AG04450 (cell line): ENCODE measurements around the gene YBX1. TPM values are rescaled to one million over a fixed set of nuclear protein-coding genes. Genes with fewer than 3 reads are reported as not detected.

Experiments used
- CTCF ChIA-PET: fragments of 300-600, 350-600 bp; formaldehyde crosslinking; extraction: SDS; loops from one replicate; lab custom pipeline; 2022; ENCODE audit warnings: antibody characterized with exemption, inconsistent platforms; lab: Charles Lee
- POLR2A ChIA-PET: fragments of 350-600 bp; formaldehyde crosslinking; extraction: SDS; loops from one replicate; lab custom pipeline; 2021; ENCODE audit warnings: antibody characterized with exemption, inconsistent platforms; lab: Yijun Ruan, JAX
- DNase-seq: peaks from one replicate; pipeline ENCODE4 v3.0.0-alpha.2; 2011; ENCODE audit warnings: low read depth, low spot score
- H3K27ac ChIP-seq: one replicate; pipeline ENCODE4 v1.5.1; 2012; ENCODE audit warnings: low read depth, low read length, control low read depth
- H3K27me3 ChIP-seq: one replicate; pipeline ENCODE4 v1.6.0; 2012; ENCODE audit warnings: low read length; ENCODE audit not compliant: control insufficient read depth, insufficient read depth
- H3K4me3 ChIP-seq: 2 replicates; pipeline ENCODE4 v1.5.1; 2011; ENCODE audit warnings: mild to moderate bottlenecking, low read depth, low read length, control low read depth
- H3K9me3 ChIP-seq: 2 replicates; pipeline ENCODE4 v1.5.1; 2012; ENCODE audit warnings: low read length; ENCODE audit not compliant: control insufficient read depth, insufficient read depth
- CTCF ChIP-seq: IDR thresholded peaks from 2 replicates; pipeline ENCODE4 v1.5.1; 2011; ENCODE audit warnings: low read depth, low read length, control low read depth, inconsistent platforms
- polyA plus RNA-seq: library from polyadenylated mRNA; depleted of rRNA; stranded (reverse); fragments of >200 nt; gene quantifications from 2 replicates; pipeline ENCODE4 v1.2.3, GENCODE V29; 2011

YBX1 gene
- polyA plus RNA-seq, 1 experiment = 636 TPM

GRCh38 chr1:42657981-42658876 lies 24.0 kb upstream of the YBX1 start, which contains the start of gene PPIH:
Gene PPIH (plus strand): TSS chr1:42658423. CDS start chr1:42658447, 24 bp downstream.
- peak; percentile 36; the same call in 1 of the 2 replicates for TF ChIP-seq CTCF
- H3K27ac ChIP-seq = peak within 1 kb of the TSS; percentile 57
- H3K27me3 ChIP-seq = peaks cover 4% of the 10 kb centered on the region
- H3K4me3 ChIP-seq = peak within 1 kb of the TSS; percentile 96
- ChIA-PET POLR2A (interaction anchor here (0.6 to 2.0 kb wide), 2 partner anchors 24 to 256 kb away, joined by 4 to 14 read pairs; partner anchors contain the start of gene YBX1), CTCF (interaction anchor here (0.6 to 1.3 kb wide), 3 partner anchors 80 to 416 kb away, joined by 4 to 7 read pairs (median 4); no protein-coding TSS in a partner anchor)
- peak; percentile 61 for DNase-seq
- no peaks in the 10 kb centered on the region; the same call in 1 of the 2 replicates for H3K9me3 ChIP-seq

GRCh38 chr1:42658877-42659337 lies 23.3 kb upstream of the YBX1 start:
- DNase-seq = no peak
- Histone ChIP-seq H3K9me3 (no peaks in the 10 kb centered on the region; the same call in 1 of the 2 replicates), H3K27ac (peak overlapping the region; percentile 57), H3K4me3 (peak overlapping the region; percentile 96), H3K27me3 (peaks cover 2% of the 10 kb centered on the region)
- CTCF ChIA-PET = interaction anchor here (1.3 kb wide), 1 partner anchor 415 kb away, joined by 4 read pairs; no protein-coding TSS in a partner anchor
- no peak for TF ChIP-seq CTCF
- POLR2A ChIA-PET = interaction anchor here (2.0 kb wide), 1 partner anchor 24 kb away, joined by 14 read pairs; the partner anchor contains the start of gene YBX1

GRCh38 chr1:42660907-42661500 lies 21.2 kb upstream of the YBX1 start:
- ChIA-PET POLR2A (no interaction called here), CTCF (no interaction called here)
- DNase-seq = no peak
- Histone ChIP-seq H3K4me3 (no peak overlapping the region), H3K27me3 (no peaks in the 10 kb centered on the region), H3K9me3 (no peaks in the 10 kb centered on the region; the same call in 1 of the 2 replicates), H3K27ac (no peak overlapping the region)
- TF ChIP-seq CTCF = no peak

GRCh38 chr1:42669936-42670335 lies 12.3 kb upstream of the YBX1 start:
- DNase-seq = no peak
- H3K27me3 ChIP-seq = no peaks in the 10 kb centered on the region
- POLR2A ChIA-PET = interaction anchor here (0.6 to 1.0 kb wide), 2 partner anchors 12 to 302 kb away, joined by 3 read pairs; partner anchors contain the start of gene YBX1
- CTCF ChIA-PET = interaction anchor here (0.6 kb wide), 1 partner anchor 523 kb away, joined by 3 read pairs; no protein-coding TSS in a partner anchor
- no peaks in the 10 kb centered on the region for H3K9me3 ChIP-seq
- no peak for TF ChIP-seq CTCF
- H3K4me3 ChIP-seq = no peak overlapping the region
- H3K27ac ChIP-seq = no peak overlapping the region
